B cell (primary cell): ENCODE results near the gene PON3.

Source experiments
- CTCF ChIP-seq: fragments of 200-600 bp; IDR thresholded peaks from one replicate; pipeline ENCODE4 v1.8.0; 2022; ENCODE audit warnings: antibody characterized with exemption, mild to moderate bottlenecking
- EZH2 ChIP-seq: IDR thresholded peaks from 2 replicates; pipeline ENCODE4 v1.6.1; 2012; ENCODE audit warnings: borderline replicate concordance, low read depth, mild to moderate bottlenecking, moderate library complexity, low read length; ENCODE audit not compliant: insufficient read depth, poor library complexity, severe bottlenecking

DNA sequence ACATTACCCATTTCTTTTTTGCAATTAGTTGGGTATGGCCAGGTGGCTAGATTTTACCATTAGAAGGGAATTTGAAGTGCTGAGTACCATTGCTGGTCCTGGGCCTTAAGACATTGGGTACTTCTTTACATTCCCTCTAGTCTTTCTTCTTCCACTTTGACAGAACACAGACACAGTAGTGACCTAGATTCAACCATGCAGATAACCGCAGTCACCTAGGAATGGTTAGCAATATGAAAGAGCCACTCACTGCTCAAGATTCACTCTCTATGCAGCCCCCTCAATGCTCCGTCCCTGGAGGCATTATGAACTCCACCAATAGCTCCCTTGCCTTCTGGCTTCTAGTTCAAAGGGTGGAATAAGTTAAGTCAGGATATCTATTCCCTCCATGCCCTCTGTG lies 55.7 kb downstream of the PON3 start:
- TF ChIP-seq CTCF = no peak
- no peak for TF ChIP-seq EZH2
